ENCODE data around the gene MME.

- no peak for TF ChIP-seq CTCF (IDR thresholded peaks at IDR 0.05)
- no peak for TF ChIP-seq POLR2A (IDR thresholded peaks at IDR 0.05)
Measured at GRCh38 chr3:155228676-155229075, 148.6 kb downstream of the MME start.
